GM18907 (cell line): Measurements from ENCODE around the gene SMARCA4.

Experiments used
- ATAC-seq: cut with Tn5 transposase; IDR thresholded peaks from one replicate; pipeline ENCODE4 v1.9.1; 2021; ENCODE audit warnings: mild to moderate bottlenecking, moderate library complexity; ENCODE audit not compliant: unreplicated experiment

Gene SMARCA4

GRCh38 chr19:11028146-11028545, 67.3 kb downstream of the SMARCA4 start:
- ATAC-seq: no peak

DNA sequence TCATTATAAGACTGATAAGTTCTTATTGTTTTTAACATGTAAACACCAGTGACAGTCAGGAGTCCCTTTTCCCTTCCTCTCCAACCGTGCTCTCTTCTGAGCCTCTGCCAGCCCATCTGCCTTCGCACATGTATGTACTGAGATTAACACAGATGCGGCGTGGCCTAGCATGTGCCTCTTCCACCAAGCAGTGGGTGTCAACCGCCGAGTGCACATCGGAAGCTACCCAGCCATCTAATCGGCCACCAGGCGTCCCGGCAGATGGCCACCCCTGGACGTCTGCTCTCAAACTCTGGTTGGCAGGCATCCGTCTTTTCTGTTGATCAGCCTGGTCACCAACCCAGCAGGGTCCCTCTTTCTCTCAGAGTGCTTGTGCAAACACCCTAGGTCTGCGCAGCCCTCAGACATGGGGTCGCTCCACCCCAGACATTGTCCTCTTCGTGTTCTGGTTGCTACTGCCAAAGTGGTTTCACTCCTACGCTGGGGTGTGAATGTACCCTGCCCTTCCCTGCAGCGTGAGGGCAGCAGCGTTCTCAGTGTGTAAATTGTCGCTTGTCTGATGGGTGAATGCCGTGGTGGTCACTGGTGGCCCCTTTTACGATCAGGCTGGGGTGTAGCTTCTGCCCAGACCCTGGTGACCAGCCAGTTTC, 70.7 kb downstream of the SMARCA4 start:
- ATAC-seq: no peak

DNA sequence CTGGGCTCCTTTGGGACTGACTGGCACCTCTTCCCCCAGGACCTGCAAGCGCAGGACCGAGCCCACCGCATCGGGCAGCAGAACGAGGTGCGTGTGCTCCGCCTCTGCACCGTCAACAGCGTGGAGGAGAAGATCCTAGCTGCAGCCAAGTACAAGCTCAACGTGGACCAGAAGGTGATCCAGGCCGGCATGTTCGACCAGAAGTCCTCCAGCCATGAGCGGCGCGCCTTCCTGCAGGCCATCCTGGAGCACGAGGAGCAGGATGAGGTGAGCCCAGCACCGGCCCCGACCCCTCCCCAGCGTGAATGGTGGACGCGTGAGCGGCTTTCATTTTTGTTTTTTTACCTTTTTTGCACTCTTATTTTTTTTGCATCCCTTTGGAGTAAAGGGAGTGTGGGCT, 72.4 kb downstream of the SMARCA4 start:
- ATAC-seq: no peak

DNA sequence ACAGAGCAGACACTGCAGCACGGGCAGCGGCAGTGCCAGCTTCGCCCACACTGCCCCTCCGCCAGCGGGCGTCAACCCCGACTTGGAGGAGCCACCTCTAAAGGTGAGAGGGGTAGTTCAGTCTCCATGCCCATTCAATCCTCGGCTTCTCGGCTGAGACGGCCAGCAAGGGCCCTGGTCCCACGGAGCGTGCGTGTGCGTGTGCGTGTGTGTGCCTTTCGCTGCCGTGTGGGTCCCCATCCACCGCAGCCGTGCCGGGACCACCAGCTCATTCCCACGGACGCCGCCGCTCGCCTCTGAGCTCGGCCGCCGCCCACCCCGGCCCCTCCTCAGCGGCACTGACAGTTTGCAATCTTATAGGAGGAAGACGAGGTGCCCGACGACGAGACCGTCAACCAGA, 72.9 kb downstream of the SMARCA4 start:
- no peak for ATAC-seq

DNA sequence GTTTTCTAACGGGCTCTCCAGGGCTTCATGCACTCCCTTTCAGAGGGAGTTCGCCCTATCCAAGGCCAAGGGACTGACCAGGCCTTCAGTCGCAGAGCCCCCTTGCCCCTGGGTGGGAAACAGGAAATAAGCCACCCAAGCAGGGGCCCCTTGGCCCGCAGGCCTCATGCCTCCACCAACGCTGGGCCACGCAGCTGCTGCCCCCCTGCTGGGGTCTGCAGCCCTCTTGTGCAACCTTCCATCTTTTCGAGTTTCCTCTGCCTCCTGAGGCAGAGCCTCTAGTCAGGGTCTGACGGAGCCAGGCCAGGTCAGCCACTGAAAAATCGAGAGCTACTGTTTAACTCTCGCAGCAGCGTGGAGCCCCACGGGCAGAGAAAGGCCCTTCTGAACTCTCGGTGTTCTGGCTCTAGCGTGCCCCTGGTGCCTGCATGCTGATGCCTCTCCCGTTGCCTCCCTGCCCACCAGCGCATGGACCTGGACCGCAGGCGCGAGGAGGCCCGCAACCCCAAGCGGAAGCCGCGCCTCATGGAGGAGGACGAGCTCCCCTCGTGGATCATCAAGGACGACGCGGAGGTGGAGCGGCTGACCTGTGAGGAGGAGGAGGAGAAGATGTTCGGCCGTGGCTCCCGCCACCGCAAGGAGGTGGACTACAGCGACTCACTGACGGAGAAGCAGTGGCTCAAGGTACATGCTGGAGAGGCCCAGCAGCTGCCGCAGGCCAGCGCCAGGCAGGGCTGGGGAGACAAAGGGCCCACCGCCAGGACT, 73.8 kb downstream of the SMARCA4 start:
- ATAC-seq: no peak

DNA sequence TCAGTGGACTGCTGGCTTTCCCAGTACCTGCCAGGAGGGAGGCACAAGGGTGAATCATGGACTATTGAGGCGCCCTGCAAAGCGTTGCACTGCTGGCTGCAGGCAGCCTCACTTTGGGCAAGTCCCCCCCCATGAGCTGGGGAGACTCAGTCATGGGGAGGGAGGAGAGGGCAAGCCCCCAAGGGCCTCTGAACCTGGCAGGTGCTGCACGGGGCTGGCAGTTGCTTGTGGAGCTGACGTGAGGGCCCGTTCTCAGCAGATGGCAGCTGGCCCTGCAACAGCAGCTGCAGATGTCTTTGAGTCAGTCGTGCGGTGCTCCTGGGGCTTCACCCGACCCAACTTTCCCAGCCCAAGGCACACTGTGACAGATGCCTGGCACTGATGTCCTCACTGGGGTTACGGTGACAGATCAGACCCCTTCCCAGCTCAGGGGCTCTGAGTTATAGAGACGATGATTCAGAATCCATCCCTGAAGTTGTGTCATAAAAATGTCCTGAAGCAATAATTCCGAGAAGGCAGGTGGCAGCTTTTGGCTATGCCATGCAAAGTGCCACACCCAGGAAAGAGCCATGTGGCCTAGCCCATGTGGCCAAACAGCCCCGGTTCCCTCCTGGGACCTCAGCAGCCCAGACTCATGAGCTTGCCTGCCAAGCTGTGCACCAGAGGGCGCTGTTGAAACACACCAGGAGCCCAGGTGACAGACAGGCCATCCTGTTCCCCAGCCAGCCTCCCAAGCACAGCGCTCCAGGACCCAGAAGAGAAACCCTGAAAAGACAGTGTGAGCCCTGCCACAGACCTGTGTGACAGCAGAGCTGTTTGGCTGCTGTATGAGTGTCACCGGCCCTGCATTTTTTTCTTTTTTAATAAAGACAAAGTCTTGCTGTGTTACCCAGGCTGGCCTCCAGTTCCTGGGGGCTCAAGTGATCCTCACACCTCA, 74.9 kb downstream of the SMARCA4 start:
- peak; percentile 71 for ATAC-seq

GRCh38 chr19:11038511-11038910, 77.7 kb downstream of the SMARCA4 start:
- no peak for ATAC-seq

DNA sequence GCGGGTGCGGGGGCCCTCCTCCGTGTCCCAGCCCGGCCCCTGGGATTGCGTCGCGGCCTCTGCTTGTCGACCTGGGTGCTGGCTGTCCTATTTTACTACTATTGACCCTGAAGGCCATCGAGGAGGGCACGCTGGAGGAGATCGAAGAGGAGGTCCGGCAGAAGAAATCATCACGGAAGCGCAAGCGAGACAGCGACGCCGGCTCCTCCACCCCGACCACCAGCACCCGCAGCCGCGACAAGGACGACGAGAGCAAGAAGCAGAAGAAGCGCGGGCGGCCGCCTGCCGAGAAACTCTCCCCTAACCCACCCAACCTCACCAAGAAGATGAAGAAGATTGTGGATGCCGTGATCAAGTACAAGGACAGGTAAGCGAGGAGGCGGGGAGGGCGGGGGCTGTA, 80.4 kb downstream of the SMARCA4 start:
- ATAC-seq: no peak

DNA sequence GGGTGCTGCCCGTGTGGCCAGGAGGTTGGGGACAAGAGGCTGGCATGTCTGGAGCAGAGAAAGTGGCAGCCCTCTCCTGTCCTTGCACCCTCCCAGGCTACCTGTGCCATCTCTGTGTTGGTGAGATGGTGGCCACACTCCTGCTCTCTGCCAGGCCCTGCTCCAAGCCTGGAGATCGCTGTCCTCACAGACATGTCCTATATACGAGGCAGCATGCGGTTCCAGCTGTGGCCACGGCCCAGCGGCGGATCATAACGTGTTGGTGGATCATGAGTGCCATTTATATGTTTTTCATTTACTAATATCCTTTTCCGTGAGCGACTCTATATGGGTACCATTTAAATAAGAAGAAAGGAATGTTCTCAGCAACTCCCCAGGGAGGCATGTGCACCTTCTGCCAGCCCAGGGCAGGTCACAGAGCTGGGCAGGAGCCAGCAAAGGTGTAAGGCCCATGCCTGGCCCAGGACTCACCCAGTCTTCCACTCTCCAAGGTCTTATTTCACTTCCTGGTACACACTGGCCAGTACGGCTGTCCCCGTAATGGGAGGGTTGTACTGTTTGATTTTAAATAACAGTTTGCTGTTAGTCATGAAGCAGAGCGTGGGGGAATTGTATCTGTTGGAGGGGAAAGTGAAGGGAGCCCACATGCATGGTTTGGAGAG, 81.3 kb downstream of the SMARCA4 start:
- ATAC-seq: no peak

DNA sequence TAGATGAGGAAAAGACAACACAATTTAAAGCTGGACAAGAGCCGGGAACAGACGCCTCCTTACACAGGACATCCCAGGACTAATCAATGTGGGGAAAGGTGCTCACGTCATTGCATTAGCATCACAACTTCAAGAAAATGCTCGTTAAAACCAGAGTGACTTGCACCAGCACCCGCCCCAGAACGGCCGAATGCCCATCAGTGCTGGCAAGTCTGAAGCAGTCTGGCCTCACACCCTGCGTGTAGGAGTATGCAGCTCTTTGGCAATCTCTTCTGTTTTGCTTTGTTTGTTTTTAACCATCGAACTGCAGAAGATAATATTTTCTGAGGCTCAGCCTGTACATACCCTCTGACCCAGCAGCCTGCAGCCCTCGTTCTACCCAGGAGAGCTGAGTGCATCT, 83.6 kb downstream of the SMARCA4 start:
- no peak for ATAC-seq

- no peak for ATAC-seq
Measured at GRCh38 chr19:11045536-11045935, 84.7 kb downstream of the SMARCA4 start.

- ATAC-seq: no peak
Measured at GRCh38 chr19:11046605-11047354, 86.0 kb downstream of the SMARCA4 start.

DNA sequence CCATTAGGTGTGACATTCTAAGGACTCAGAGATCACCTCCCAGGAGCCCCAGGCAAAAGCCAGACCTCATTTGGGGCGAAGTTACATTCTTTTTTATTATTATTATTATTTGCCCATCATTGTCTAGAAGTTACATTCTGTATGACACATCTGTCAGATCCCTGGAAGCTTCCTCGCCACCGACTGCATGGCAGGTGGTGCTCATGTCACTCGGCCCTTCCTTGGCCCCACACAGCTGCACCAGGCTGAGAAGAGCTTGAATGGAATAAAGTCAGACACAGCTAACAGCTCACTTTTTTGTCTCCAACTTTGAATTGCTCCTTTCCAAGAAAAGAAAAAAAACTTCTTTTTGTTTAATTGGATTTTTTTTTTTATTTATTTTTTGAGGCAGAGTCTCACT, 87.0 kb downstream of the SMARCA4 start:
- no peak for ATAC-seq

- no peak for ATAC-seq
Measured at GRCh38 chr19:11050323-11051114, 89.7 kb downstream of the SMARCA4 start.

- no peak for ATAC-seq
Measured at GRCh38 chr19:11053817-11054195, 93.0 kb downstream of the SMARCA4 start.

- ATAC-seq: no peak
Measured at GRCh38 chr19:11054200-11054599, 93.4 kb downstream of the SMARCA4 start.

DNA sequence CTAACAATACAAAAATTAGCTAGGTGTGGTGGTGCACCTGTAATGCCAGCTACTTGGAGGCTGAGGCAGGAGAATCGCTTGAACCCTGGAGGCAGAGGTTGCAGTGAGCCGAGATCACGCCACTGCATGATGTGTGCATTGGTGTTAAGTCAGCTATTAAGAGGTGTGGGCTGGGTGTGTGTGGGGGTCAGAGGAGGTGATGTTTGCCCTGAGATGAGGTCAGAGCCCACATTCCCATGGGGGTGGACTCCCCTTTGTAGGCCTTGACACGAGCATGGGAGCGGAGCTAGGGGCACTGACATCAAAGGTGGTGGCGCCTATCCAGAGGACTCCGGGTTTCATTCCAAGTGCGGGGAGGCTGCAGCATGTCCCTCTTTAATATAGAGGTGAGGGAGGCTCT, 93.8 kb downstream of the SMARCA4 start:
- no peak for ATAC-seq

DNA sequence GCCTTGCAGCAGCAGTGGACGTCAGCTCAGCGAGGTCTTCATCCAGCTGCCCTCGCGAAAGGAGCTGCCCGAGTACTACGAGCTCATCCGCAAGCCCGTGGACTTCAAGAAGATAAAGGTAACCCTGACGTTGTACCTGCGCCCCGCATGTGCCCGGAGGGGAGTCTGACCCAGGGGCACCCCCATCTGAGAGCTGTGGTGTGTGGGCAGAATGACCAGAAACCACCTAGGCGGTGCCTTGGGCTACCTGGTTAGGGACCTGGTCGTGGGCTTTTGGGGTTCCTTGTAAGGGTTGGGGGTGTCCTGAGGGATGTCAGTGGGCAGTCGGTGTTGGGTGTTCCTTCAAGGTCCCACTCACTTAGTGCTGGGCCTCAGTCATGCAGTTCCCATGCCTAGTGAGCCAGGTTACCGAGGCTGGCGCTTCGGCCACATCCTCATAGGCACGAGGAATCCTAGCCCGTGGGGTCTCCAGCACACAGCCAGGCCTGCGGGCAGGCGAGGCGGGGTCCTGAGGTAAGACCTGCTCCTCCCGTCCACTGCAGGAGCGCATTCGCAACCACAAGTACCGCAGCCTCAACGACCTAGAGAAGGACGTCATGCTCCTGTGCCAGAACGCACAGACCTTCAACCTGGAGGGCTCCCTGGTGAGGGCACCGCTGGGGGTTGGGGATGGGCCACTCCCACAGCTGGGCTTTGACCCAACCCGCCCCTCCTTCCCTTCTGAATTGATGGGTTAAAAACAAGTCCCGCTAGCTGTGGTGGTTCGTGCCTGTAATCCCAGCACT, 97.6 kb downstream of the SMARCA4 start:
- no peak for ATAC-seq
